NCI-H2196 treated with DMSO at 0.1 percent for 48 hours (cell line): ENCODE measurements around the gene RAE1.
"Not testable (repeated sequence)": the region's sequence is repeated elsewhere in the genome, so short reads cannot be mapped to it uniquely, and the experiment has no call there.

Experiments used
- DNase-seq: peaks from one replicate; lab custom pipeline; 2025; ENCODE audit not compliant: unreplicated experiment; lab: John Stamatoyannopoulos, UW

Gene RAE1

DNA sequence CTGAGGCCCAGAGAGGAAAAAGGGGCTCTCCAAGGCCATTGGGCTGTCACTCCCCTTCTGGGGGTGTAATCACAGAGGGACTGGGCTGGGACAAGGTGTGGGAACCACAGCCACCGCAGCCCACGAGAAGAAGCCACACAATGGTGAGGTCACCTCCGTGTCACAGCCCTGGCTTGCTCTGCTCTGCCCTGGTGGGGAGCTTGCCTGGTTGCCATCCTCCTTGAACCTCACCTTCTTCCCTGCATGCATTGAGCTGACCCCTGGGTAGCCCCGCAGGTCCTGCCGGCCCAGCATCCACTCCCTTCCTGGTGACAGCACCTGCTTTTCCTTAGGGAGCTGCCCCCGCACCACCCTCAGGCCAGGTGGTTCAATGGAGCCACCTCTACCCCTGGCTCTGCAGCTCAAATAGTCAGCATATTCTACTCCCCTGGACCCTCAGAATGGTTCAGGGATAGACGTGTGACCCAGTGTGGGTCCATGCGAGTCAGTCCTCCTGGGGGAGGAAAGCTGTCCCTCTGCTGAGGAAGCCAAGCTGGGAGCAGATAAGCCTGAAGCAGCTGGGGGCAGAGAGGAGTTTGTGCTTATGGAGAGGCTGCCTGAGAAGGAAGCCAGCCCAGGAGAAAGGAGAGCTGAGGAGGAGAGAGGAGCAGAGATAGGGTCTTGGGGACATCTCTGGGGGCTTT lies 61.4 kb downstream of the RAE1 start:
- no peak for DNase-seq

DNA sequence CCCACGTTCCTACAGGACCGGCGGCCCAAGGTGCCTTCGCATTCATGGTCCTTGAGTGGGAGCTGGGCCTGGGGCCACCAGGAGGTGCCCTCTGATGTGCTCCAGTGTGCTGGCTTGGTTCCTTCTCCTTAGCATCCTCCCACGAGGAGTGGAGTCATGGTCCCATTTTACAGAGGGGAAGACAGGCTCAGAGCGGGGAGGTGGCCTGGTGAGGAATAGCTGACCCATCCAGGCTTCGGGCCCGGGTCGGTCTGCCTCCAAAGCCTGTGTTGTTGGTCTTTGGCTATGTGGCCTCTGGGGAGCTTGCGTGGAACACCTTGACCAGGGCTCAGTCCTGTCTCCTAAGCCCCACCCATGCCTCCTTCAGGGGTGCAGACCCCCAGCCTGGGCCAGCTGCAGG lies 62.9 kb downstream of the RAE1 start:
- no peak for DNase-seq

- no peak for DNase-seq
Observed at GRCh38 chr20:57414867-57415592, 64.0 kb downstream of the RAE1 start.

DNA sequence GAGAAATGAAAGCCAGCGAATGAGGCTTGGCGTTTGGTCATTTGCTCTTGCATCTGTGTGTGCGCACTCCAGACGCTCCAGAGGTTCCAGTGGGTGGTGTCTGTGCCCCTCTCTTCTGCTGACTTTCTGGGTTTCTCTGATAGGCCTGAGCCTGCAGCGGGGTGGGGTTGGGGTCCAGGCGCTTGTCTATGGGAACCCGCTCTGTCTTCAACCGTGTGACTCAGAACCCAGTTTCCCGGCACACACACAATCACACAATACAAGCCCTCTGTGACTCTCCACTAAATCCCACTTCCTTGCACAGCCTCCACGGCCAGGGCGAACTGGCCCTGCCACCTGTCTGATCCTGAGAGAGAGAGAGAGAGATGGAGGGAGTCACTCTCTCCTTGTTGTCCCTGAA lies 64.7 kb downstream of the RAE1 start:
- no peak for DNase-seq

DNA sequence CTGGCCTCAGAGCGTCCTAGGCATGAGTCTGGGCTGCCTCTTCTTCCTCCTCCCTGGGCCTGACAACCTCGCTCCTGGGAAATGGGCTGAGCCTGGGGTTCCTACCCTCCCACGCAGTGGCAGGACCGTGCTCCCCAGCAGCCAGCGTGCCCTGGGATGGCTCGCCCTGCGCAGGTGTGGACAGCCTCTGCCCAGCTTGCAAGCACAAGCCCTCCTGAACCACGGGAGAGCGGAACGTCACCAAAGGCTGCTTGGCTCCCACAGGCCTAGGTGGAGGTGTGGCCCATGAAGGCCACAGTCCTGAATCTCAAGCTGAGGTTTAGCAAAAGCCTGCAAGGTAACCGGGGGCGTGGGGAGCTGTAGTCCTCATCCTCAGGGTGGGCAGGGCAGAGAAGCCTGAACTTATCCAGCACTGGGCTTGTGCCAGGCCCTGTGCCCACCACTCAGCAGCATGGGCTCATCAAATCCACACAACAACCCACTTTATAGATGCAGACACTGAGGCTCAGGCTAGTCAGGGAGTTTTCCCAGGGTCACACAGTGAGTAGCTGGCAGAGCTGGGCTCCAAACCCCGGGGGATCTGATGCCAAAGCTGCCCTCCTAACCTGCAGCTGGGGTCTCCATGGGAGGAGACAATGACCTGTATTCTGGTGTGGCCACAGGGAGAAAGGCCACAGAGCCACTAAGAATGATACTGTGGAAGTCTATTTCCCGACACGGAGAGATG lies 65.4 kb downstream of the RAE1 start:
- no peak for DNase-seq

- no peak for DNase-seq
Observed at GRCh38 chr20:57417051-57417689, 66.1 kb downstream of the RAE1 start.

DNA sequence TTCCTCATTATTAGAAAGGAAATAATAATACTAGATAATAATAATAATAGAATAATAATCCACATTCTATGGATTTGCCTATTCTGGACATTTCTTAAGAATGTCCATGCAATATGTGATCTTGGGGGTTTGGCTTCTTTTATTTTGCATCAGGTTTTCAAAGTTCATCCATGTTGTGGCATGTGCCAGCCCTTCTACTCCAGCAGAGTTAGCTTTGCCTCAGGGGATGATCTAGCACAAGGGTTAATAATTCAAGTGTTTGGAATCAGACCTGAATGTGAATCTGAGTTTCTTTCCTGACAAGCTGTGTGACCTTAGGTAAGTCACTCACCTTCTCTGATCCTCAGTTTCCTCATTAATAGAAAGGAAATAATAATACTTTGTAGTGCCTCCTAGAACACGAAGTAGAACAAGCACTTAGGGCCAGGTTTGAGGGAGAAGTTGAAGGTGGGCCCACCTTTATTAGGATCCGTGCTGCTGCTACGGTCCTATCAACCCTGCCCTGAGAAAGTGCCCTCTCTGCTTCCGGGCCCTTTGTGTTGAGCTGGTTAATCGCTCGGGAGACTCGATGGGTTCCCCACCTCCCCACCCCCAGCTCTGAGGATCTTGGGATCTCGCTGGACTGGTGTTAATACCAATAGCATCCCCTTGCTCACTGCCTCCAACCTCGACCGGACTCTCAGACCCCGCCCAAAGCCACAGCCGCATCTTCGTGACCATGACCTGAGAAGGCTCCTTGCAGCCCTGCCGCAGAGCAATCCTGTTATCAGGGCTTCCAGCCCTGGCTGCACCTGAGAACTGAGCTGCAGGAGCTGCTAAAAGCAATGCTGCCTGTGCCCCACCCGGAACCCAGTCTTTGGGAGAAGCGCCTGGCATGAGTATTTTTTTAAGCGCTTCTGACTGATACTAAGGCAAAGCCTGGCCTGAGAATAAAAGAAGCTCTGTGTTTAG lies 67.0 kb downstream of the RAE1 start:
- no peak for DNase-seq

- DNase-seq, result not testable (repeated sequence)
Observed at GRCh38 chr20:57419479-57419878, 68.4 kb downstream of the RAE1 start.

DNA sequence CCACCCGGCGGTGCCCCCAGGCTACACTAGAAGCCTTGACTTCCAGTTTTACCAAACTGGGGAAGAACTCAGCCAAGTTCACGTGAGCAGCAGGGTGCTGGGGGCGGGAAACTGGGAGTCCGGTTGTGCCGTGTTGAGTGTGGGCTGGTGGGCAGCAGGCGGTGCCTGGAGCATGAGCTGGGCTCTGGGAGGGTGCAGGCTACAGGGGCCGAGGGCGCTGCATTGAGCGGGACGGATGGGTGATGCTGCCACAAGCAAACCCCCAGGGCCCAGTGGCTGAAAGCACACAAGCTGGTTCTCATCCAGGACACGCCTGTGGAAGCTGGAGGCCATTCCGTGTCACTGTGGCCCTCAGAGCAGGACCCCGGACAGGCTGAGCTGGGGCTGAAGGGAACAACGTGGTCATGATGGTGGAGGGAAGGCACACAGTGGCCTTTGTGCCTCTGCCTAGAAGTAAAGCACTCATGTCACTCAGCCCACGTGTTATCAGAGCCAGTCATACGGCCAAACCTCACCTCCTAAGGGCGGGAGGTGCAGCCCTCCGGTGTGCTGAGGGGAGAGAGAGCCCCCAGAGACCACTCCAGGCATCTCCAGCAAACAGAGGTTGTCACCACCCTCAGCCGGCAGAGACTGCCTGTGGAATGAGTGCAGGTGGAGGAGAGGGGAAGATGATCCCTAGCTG lies 69.7 kb downstream of the RAE1 start:
- no peak for DNase-seq

DNA sequence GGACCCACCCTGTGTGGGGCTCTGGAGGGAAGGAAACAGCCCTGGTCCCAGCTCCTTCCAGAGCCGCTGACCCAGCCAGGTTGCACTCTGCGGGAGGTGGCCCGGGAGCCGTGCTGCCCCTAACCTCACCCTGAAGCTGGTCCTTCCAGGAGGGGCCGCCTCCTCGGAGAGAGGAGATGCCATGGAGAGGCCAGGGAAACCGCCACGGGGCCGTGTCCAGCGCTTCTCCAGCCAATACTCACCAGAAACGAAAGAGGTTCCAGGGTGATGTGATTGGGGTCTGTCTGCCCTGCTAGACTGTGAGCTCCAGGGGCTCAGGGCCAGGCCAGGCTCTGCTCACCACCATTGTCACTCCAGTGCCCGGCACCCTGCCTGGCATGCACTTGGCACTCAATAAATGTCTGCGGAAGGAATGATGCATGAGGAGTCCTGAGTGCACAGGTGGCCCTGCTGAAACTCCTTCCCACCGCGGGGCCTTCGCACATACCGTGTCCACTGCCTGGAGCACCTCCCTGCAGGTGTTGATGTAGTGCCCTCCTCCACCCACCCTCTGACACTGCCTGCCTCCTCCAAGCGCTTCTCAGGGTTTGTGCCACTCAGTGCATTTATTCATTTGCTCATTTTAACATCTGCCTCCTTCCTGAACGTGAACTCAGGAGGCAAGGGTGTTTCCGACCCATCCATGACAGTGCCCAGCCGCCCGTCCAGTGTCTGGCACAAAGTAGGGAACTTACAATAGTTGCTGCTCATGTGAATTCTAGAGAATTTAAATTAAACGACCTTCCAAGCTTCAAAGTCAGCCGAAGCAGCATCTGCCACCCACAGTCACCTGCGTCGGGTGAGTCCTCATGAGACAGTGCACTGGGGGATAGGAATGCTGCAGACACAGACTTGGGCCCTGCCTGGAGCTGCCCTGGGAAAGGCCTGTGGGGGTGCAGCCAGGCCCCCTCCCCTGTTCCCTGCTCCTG lies 70.5 kb downstream of the RAE1 start:
- no peak for DNase-seq

- DNase-seq, result no peak
Observed at GRCh38 chr20:57422254-57422653, 71.2 kb downstream of the RAE1 start.

DNA sequence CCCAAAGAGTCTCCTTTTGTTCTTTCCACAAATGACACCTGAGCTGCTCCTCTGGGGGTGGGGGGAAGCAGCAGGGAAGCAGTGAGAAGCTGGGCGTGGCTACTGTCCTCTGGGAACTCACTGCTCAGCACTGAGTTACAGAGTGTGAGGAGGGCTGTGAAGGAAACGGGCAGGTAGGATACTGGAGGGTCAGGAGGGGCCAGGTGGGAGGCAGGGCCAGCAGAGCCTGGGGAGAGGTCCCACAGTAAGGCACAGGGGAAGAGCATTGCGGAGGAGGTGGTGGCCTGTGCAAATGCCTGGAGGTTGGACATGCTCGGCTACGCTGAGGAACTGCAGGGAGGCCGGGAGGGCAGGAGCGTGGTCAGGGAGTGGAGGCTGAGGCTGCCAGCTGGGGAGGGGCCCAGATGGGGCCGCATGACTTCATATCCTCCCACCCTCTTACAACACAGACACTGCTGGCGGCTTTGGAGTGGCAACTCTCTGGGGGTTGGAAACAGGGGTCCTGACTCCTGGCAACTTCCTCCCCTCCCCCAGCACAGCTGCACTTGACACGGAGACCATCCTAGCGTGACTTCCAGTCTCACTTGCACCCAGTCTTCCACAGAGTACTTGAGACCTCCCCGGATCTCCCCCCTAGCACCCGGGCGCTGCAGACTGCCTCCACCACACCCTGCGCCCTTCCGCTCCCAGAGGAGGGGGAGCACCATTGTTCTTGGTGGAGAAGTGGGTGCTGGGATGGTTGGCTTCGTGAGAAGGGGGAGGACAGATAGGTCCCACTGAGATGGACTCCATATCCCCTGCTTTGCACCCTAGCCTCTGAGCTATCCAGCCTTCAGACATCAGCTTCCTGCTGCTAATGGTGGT lies 74.3 kb downstream of the RAE1 start:
- DNase-seq, result no peak

GRCh38 chr20:57426271-57426689 lies 75.2 kb downstream of the RAE1 start:
- DNase-seq, result no peak

DNA sequence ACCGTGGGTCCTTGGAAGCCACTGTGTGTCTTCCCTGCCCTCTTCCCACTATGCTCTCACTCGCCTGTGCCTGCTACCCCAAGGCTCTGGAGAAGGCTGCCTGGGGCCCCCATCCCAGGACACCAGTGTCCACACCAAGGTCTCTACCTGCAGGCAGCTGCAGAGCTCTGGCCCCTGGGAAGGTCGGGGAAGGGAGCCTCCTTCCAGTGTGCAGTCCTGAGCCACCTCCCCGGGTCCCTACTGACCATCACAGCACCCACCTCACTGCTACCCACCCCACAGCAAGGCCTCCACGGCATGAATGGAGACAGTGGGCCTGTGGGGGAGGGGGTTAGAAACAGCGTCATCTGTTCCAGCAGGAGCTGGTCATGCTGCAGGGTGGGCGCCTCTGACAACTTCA lies 75.8 kb downstream of the RAE1 start:
- no peak for DNase-seq

- DNase-seq, result no peak
Observed at GRCh38 chr20:57428324-57429158, 77.5 kb downstream of the RAE1 start.
